ENCODE measurements around the gene SULT1B1. TPM values are rescaled to one million over a fixed set of nuclear protein-coding genes. Genes with fewer than 3 reads are reported as not detected.
"Not testable (repeated sequence)": the region's sequence is repeated elsewhere in the genome, so short reads cannot be mapped to it uniquely, and the experiment has no call there.

SULT1B1 gene
- total RNA-seq: 0.31 TPM

DNA sequence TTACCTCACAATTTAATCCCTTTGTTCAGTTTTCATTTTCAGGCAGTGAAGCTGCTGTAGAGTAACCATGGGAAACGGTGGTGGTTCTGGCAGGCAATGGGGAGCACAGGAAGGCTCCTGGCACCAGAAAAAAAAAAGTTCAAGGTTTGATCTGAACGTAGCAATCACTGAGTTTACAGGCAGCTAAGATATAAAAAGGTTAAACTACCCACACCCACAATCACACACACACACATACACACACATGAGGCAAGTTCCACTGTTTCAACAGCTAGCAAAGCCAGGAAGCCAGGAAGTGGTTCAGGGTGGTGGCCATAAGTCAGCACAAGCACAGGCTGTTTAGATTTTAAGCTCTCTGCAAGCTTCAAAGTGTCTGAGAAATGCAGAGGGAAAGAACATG, at the start of gene SULT1B1:
TSS of gene SULT1B1 (minus strand) at position 166 of the 400 bp plus-strand sequence. CDS start 5,403 bp downstream, outside the sequence.
- no peak for DNase-seq

DNA sequence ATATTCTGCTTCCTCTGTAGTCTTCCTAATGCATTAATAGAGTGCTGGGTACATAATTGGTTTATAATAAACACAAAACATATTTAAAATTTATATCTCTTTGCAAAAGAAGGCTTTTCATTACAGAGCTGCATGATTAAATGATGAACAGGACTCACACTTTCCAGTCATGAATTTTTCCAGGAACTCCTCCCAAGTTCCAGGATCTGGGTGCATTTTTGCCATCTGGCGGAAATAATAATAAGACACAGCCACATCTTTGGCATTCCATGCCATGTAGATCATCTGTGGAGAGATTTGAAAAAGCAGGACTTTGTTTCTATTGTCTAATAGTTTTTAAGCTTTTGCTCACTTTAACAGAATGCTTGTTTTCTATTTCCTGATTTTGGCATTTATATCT, 40.2 kb upstream of the SULT1B1 start:
- DNase-seq: no peak

- no peak for DNase-seq
Observed at GRCh38 chr4:69799337-69799736, 38.9 kb upstream of the SULT1B1 start.

- DNase-seq: no peak
Observed at GRCh38 chr4:69793732-69794131, 33.3 kb upstream of the SULT1B1 start.

- DNase-seq: no peak
Observed at GRCh38 chr4:69787879-69788278, 27.5 kb upstream of the SULT1B1 start.

DNA sequence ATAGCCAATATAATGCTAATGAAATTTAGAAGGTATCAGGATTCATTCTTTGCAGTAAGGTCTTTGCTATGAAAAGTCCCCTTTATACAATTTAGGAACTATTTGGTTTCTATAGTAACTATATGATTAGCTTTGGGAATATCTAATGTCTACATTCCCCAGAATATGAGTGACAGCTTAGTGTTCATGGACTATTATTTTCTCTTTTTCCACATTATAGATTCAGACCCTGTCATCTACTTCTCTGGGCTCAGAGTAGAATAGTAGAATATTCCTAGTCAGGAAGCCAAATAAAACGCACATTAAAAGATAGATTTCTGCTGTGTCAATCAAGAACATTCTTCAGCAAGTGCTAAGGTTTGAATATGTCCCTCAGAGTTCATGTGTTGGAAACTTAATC, 26.1 kb upstream of the SULT1B1 start:
- DNase-seq: no peak

- DNase-seq: no peak
Observed at GRCh38 chr4:69785211-69785831, 24.9 kb upstream of the SULT1B1 start.

GRCh38 chr4:69782651-69783310, 22.4 kb upstream of the SULT1B1 start:
- DNase-seq: no peak

- DNase-seq: no peak
Observed at GRCh38 chr4:69781458-69782418, 21.3 kb upstream of the SULT1B1 start.

DNA sequence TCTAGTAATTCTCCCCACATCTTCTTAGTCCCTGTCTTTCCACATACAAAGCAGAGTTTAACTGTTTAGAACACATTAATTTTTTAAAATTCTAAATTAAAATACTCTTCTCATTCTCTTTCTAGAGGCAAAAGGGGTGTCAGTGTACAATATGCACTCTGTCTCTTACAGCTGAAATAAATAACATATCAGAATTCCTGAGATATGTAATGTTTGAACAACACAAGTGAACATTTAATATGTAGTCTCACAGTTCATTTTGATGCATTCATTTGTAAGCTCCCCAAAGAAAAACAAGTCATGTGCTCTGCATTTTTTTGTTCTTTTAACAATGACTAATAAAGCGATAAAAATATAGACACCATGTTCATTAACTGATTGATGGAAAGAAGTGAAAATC, 19.7 kb upstream of the SULT1B1 start:
- DNase-seq: no peak

DNA sequence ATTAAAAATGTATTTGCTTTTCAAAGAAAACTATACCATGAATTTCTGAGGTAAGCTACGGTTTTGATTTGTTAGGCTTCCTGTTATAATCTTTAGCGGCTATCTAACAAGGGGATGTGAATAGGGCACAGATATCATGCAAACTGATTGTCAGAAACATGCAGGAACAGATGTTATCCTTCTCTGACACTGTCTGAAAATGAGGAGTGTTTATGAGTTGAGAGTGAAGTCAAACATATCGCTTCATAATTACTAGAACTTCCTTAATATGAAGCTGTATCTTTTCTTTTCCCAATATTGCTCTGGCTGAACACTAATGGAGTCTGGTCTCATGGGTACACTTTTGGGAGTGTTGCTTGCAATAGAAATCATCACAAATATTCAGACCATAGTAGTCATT, 16.3 kb upstream of the SULT1B1 start:
- DNase-seq: no peak

DNA sequence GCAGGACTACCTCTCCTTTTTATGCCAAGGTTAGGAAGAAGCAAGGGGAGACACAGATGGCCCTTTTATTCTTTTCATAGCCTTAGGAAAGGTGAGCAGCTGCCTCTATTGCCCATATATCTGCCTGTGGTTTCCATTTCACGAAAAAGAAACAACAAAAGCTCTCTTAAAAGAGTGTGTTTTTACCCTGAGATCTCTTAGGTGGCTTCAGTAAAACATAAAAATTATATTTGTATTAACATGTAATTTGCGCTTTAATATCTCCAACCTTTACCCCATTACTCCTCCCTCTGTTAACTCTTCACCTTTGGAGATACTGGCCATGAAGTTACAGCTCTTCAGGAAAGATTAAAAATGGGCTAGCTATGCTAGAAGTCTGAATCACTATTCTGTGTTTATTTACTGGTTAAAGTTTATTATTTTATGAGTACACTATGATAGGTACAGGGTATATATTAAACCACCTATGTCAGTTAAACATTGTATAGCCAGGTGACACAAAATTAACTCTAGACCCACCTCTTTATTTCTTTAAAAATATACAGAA, 15.0 kb upstream of the SULT1B1 start:
- no peak for DNase-seq

- DNase-seq: no peak
Observed at GRCh38 chr4:69773484-69773883, 13.1 kb upstream of the SULT1B1 start.

DNA sequence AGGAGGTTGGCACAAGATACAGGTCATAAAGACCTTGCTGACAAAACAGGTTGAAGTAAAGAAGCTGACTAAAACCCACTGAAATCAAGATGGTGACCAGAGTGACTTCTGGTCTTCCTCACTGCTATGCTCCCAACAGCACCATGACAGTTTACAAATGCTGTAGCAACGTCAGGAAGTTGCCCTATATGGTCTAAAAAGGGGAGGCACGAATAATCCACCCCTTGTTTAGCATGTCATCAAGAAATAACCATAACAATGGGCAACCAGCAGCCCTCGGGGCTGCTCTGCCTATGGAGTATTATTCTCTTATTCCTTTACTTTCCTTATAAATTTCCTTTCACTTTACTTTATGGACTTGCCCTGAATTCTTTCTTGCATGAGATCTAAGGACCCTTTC, 8.1 kb upstream of the SULT1B1 start:
- DNase-seq: not testable (repeated sequence)

DNA sequence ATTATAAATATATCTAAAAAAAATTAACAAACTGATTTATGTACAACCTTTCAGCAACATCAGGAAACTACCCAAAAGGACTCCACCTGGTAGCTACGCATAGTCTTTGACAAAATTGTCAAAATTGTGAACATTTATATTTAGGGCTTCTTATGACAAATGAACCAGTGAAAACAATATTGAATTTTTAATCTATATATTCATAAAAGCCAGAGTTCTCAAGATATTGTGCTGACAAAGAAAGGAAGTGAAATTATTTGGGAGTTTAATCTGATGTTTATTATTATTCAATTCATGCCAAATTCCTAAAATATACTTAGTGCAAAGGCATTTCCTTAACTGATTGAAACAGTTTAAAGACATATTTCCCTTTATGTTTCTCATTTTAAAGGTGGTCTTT, 5.3 kb upstream of the SULT1B1 start:
- no peak for DNase-seq

- DNase-seq: no peak
Observed at GRCh38 chr4:69764311-69764710, 3.9 kb upstream of the SULT1B1 start.

DNA sequence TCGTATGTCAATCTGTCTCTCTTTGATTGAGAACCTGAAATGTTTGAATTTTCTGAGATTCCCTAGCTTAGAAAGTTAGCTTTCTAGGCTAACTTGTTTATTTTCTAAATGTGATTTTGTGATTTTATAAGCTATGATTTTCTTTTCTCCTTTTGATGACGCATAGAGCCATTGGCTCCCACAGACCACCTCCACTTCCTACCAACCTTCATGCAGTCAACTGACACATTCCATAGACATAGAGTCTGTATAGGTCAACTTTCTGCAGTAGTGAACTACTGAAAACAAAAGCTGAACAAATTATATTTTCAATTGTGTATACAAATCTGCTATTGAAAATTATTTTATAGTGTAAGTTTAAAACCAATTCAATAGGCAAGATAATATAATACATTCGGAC, 2.8 kb upstream of the SULT1B1 start:
- DNase-seq: no peak

DNA sequence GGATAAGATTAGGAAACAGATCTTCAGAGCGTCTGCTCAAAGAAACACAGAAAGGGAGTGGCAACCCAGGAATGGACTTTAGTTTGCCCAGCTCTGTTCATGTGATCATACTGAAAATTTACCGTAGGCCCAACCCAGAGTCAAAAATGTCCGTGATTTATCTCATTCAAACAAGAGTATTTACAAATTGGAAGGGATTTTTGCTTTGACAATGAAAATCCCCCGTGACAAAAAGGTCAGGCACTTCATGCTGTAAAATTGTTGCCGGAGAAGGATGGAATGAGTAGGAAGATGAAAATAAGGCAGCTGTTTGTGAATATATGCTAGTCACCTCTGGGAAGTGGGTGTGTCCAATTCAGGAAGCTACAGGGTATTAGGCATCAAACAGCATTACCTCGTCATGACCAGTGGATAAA, 1.2 kb downstream of the SULT1B1 start:
- DNase-seq: no peak

DNA sequence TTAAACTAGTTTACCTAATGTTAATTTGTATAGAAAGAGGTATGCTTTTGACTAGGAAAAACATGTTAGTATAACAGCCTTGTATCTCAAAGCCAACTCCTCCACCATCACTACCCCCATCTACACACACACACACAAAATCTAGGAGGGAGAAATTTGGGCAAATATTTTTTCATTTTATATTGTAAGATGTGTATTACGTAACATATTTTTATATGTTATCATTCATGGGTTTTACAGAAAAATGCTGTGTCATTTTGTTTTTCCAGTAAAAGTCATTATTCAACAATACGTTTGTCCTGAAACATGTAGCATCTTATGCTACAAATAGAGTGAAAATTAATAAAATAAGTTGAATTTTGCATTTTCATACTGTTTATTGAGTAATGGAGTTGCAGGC, 3.0 kb downstream of the SULT1B1 start:
- DNase-seq: no peak

- DNase-seq: no peak
Observed at GRCh38 chr4:69754926-69755580, 5.4 kb downstream of the SULT1B1 start.

GRCh38 chr4:69753686-69754085, 6.7 kb downstream of the SULT1B1 start:
- no peak for DNase-seq

DNA sequence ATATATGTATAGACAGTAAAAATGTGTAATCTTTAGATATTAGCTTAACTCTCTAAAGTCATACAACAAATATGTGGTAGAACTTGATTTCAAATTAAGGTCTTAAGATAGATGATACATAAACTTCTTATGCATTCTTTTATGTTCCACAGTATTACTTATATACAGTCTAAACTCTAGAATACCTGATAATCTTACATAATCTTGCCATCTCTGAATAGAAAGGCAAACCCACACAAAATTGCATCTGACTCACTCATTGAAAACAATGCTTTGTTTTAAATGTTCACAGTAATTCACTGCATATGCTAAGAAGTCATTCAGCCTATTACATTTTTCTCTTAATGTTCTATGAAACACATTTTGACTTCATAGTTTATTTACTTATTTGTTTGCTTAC, 10.1 kb downstream of the SULT1B1 start:
- no peak for DNase-seq

All from occipital lobe (tissue), 2 donors.